ENCODE results near the gene CTNNA3.

CTNNA3 gene

GRCh38 chr10:66301078-66301477 is 1394.9 kb downstream of the CTNNA3 start:
- DNase-seq (ENCODE audit: low read depth in 2 of 2): no peak

- no peak for DNase-seq (ENCODE audit: low read depth in 2 of 2)
These were observed 1400.4 kb downstream of the CTNNA3 start for GRCh38 chr10:66295602-66296001.

GRCh38 chr10:66294538-66294937 is 1401.5 kb downstream of the CTNNA3 start:
- DNase-seq (ENCODE audit: low read depth in 2 of 2): no peak

- no peak for DNase-seq (ENCODE audit: low read depth in 2 of 2)
These were observed 1403.1 kb downstream of the CTNNA3 start for GRCh38 chr10:66292922-66293321.

DNA sequence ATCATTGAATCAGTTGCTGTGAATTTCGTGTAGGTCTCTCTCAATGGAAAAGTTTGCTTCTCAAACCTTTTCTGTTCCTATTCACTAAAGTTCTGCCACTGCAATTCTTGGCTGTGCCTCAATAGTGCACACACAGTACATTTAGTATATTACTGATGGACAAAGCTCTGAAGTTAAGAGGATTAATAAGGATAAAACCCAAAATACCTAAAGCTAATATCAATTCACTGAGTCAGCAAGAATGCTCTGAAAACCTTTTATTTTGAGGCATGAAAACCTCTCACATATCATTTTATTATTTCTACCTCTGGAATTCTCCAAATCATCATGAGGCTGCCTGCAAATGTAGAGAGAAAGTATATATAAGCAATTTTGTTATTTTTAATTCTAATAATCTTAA is 1403.5 kb downstream of the CTNNA3 start:
- DNase-seq (ENCODE audit: low read depth in 2 of 2): no peak

GRCh38 chr10:66291133-66291532 is 1404.9 kb downstream of the CTNNA3 start:
- DNase-seq (ENCODE audit: low read depth in 2 of 2): no peak

DNA sequence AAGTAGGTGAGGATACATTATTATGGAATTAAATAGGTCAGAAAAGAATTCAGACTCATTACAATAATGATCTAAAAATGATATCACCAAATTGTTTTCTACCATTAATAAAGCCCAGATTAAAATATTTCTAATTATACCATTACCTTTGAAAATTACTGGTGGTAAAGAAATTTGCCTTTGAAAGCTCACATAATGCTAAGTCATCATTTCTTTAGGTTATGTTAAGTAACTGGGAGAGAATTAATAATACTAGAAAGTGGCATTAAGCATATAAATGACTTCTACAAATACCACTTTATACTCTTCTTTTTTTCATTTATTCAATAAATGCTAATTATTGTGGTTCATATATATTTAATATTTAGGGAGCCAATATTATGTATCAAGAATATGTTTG is 1411.4 kb downstream of the CTNNA3 start:
- no peak for DNase-seq (ENCODE audit: low read depth in 2 of 2)

DNA sequence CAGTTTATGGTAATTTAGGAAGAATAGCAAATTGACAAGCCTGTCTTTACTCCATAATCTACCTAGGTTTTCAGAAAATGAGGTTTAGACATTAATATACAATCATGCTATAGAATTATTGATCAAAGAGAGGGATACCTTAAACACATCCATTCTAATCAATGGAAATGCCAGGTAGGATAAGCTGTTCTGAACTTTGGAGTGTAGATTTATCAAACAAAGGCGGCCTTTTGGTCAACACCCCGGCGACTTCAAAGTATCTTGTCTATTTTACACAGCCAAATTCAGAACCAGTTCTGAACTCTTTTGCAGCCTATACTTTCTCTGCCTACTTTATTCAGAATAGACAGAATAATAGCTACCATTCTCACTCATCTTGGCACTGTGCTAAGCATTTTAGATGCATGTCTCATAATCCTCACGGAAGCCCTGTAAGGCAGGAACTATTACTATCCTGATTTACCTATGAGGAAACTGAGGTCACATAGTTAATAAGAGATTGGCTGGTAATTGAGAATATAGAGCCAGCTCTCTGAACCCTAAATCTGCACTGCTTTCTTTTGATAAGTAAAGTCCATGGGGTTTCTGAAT is 1412.0 kb downstream of the CTNNA3 start:
- DNase-seq (ENCODE audit: low read depth in 2 of 2): no peak

DNA sequence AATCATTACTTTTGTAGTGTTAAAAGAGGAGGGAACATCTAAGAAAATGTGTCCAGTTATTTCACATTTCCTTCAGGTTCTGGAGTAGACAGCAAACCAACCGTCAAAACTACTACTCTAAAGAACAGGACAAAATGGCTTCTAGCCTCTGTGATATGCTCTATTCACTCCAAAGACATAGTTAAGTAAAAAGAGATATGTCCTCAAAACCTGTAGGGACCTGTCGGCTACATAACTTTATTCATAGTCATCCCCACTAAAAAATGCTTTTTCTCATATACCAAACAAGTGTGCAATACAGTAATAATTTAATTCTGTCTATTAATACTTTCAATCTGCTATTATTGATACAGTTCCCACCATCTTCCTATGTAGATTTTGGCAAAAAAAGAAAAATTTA is 1412.9 kb downstream of the CTNNA3 start:
- DNase-seq (ENCODE audit: low read depth in 2 of 2): no peak

- no peak for DNase-seq (ENCODE audit: low read depth in 2 of 2)
These were observed 1414.7 kb downstream of the CTNNA3 start for GRCh38 chr10:66281327-66281726.

DNA sequence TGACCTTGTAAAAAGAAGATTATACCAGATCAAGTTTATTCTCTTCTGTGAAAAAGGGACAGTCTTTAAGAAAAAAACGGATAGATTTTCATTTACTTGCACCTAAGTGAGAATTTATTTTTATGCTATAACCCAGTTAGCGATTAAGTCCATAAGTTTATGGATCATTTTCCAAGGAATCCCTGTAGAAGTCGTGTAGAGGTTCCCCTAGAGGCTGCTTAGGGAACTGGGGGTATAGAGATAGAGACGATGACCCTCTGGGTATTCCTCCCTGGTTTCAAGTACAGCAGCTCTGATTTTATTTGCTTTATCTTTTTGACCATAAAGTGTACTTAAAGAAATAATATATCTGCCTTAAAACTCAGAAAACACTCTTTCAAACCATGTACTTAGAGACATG is 1418.5 kb downstream of the CTNNA3 start:
- DNase-seq (ENCODE audit: low read depth in 2 of 2): no peak

DNA sequence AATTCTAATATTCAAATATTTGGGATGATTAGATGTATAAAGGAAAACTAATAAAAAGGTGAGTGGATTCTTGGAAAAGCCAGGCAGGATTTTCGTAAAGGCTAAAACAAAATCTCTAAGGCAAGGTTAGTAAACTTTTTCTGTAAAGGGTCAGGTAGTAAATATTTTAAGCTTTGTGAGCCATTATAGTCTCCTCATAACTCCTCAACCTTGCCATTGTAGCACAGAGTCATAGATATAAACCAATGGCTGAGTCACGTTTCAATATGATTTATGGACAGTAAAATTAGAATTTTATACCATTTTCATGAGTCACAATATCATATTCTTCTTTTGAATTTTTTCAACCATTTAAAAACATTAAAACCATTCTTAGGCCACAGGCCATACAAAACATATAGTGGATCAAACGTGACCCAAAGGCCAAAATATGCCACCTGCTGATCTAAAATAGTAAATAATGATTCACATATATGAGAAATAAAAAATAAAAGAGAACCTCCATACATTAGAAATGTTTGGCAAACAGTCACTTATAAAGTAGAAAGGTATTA is 1422.0 kb downstream of the CTNNA3 start:
- no peak for DNase-seq (ENCODE audit: low read depth in 2 of 2)

DNA sequence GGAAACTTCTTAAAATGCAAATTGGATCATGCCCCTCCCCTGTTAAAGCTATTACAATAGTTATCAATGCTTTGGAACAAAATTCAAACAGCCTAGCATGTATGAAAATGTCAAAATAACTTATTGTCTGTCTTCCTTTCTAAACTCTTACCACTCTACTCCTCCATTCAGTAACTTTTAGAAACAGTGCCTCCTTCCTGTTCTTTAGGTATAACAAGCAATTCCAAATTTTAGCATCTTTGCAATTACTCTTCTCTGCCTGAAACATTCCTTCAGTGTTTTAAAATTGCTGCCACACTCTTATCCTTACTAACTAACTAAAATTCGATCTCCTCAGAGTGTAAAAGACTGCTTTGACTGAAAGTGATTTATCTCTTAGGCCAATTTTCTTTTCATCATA is 1430.6 kb downstream of the CTNNA3 start:
- DNase-seq (ENCODE audit: low read depth in 2 of 2): no peak

DNA sequence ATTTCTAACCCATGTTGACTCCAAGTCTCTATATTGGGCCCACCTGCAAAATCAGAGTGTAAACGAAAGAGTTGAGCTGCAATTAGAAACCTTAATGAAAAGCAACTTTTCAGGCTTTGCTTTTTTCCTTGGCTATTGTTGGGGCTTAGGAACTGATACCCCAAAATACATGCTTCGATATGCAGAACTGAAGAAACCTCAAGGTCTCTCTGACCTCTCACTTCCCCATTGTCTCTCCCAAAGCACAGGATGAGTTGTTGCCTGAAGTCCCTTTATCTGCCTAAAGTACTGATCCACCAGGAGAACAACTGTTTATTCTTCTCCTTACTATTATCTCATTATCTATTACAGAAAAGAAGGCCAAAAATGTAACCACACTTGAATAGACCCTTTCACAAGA is 1436.2 kb downstream of the CTNNA3 start:
- DNase-seq (ENCODE audit: low read depth in 2 of 2): no peak

DNA sequence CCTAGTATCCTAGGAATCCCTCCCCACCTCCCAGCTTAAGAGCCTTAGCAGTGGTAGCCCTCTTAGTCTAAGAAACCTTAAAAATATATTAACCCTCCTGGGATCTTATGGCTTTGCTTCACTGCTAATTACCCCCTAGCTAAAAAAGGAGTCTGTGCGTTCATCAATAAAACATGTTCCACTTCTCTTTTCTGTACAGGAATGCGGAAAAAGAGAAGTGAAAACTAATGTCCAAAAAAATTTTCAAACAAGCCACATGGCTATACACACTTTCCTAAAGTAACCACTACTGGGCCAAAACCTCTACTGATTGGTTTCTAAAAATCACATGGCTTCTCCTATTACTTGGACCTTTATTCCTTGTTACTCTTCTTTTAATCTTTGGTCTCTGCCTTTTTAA is 1437.3 kb downstream of the CTNNA3 start:
- DNase-seq (ENCODE audit: low read depth in 2 of 2): no peak

- no peak for DNase-seq (ENCODE audit: low read depth in 2 of 2)
These were observed 1438.2 kb downstream of the CTNNA3 start for GRCh38 chr10:66257801-66258200.

DNA sequence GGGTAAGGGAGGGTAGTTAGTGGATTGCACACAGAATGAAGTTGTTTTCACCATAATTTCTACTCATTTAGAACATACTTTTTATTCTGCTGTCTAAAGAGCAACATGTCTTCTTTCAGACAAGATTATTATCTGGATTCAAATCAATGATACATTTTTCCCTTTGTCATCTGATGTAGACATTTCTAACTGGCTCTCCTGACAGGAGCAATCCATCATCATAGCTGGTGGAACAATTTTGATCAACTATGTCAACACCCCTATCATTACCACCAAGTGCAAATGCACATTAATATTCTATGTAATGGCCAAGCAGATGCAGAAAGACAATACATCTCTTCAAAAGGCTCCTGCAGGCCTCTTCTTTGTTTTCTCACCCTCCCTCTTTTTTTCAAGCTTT is 1443.0 kb downstream of the CTNNA3 start:
- DNase-seq (ENCODE audit: low read depth in 2 of 2): no peak

DNA sequence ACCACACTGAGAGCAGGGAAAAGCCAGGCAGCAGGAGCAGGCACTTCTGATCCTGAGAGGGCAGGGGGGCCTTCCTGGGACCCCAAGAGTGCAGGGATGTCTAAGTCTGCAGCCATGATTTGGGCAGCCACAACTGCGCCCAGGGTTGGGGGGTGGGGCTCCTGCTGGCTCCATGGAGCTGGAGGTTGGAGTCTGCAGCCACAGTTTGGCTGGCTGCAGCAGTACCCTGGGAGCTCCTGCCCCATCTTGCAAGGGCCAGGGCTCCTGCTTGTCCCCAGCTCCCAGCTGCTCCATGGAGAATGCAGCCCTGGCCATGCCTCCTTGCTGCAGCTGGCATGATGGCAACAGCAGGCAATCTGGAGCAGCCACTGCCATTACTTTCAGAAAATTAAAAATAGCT is 1449.8 kb downstream of the CTNNA3 start:
- no peak for DNase-seq (ENCODE audit: low read depth in 2 of 2)

DNA sequence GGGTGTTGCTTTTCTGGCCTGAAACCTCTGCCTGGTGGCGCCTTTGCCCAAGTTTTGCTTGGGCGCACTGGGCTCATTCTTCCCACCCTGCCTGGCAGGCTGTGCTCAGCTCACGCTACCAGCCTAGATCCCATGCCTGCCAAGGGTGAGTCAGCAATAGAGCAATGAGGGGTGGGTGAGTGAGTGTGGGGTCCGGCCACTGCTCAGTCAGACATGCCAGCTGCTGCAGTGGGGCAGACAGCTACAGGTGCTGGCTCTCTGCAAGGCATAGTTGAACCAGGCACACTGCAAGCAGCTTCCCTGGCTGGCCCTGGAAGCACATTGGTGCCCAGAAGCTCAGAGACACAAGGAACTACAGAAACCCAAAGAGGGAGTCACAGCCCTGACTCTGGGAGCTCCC is 1451.0 kb downstream of the CTNNA3 start:
- no peak for DNase-seq (ENCODE audit: low read depth in 2 of 2)

DNA sequence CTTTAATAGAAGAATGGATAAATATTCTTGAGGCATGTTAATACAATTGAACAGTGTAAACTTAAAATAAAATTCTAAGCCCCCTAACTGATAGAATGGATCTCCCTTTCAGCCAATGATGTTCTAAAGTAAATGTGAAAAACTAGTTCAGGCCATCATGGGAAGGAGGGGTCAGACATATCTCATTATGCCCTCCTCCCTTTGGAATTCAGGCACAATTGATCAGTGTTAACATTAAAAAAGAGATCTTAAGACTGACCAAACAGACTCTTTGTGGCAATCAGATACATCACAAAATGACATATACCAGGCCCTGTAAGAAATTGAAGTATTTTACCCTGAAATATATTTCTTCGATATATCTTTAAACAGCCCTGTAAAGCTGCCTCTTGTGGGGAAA is 1453.1 kb downstream of the CTNNA3 start:
- no peak for DNase-seq (ENCODE audit: low read depth in 2 of 2)

DNA sequence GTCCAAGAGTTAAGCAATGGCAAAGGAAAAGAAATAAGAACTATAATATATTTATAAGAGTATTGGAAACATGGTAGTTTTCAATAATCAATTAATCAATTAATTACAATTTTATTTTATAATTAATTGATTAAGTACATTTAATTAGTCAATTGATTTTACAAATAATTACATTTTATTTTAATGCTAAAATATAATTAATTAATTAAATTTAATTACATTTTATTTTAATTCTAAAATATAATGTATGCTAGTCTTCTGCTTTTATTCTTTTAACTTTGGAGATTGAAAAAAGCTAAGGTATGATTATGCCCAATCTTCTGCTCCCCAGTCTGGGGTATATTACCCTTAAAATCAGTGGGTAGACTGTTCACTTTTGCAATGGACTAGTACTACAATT is 1456.9 kb downstream of the CTNNA3 start:
- DNase-seq (ENCODE audit: low read depth in 2 of 2): no peak

DNA sequence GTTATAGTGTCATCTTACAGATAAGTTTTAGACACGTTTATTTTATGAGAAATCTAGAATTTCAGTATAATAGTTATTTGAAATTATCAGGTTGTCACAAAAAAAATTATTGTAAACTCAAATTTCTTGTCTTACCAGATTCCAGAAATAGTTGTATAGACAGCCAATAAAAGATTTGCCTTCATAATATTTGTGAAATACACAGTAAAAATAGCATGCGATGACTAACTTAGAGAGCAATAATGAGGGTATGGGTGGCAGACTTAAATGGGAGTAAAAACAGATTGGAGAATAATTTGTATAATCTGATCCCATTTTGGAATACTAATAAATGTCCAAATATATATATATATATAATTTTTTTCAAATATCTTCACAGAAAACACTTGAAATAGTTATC is 1457.7 kb downstream of the CTNNA3 start:
- no peak for DNase-seq (ENCODE audit: low read depth in 2 of 2)

GRCh38 chr10:66234872-66235271 is 1461.1 kb downstream of the CTNNA3 start:
- no peak for DNase-seq (ENCODE audit: low read depth in 2 of 2)

GRCh38 chr10:66228887-66229286 is 1467.1 kb downstream of the CTNNA3 start:
- no peak for DNase-seq (ENCODE audit: low read depth in 2 of 2)
